ENCODE measurements around the gene SPG7.

DNA sequence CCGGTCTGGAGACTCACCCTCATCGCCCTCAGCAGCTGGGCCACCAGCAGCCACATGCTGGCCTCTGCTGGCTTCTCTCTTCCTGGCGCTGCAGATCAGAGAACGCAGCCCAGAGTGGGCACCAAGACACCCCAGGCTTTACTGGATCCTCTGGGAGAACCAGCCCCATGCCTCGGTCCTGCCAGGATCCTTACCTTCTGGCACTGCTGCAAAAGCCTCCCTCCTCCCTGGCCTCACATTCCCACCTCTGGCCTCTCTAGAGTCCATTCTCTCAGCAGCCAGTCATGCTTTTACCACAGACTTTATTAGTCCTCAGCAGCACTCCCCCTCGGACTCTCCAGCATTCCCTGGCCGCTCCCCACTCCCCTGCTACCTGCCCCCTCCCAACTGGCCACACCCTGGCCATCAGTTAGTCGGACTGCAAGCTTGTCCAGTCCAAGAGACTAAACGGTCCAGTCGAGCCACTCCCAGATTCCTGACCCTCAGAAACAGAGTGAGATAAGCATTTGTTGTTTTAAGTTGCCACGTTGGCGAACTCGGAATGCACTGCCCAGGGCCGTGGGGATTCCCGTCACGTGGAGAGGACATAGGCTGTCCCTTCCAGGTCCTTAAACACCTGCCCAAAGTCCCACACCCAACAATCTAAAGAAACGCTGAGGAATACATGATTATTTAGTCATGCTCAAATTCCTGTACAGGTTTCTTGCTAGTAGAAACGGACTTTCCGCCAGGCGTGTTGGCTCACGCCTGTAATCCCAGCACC is 5.9 kb upstream of the SPG7 start:
- TF ChIP-seq, protein P1, sequence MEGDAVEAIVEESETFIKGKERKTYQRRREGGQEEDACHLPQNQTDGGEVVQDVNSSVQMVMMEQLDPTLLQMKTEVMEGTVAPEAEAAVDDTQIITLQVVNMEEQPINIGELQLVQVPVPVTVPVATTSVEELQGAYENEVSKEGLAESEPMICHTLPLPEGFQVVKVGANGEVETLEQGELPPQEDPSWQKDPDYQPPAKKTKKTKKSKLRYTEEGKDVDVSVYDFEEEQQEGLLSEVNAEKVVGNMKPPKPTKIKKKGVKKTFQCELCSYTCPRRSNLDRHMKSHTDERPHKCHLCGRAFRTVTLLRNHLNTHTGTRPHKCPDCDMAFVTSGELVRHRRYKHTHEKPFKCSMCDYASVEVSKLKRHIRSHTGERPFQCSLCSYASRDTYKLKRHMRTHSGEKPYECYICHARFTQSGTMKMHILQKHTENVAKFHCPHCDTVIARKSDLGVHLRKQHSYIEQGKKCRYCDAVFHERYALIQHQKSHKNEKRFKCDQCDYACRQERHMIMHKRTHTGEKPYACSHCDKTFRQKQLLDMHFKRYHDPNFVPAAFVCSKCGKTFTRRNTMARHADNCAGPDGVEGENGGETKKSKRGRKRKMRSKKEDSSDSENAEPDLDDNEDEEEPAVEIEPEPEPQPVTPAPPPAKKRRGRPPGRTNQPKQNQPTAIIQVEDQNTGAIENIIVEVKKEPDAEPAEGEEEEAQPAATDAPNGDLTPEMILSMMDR (IDR thresholded peaks at IDR 0.05): no peak
- TF ChIP-seq POLR2A (IDR thresholded peaks at IDR 0.05): no peak

Data from vagina (tissue), 2 donors.